Measurements from ENCODE around the gene ATAD3B.

- TF ChIP-seq CTCF (IDR thresholded peaks at IDR 0.05) = no peak
- TF ChIP-seq POLR2AphosphoS5 (IDR thresholded peaks at IDR 0.05) = no peak
Observed at GRCh38 chr1:1529936-1530335, 58.4 kb downstream of the ATAD3B start.

All from transverse colon (tissue), 4 donors.